Limb (tissue), 2 donors: ENCODE measurements around the gene LHCGR.
"Not testable (repeated sequence)": the region's sequence is repeated elsewhere in the genome, so short reads cannot be mapped to it uniquely, and the experiment has no call there.

Source experiments
- DNase-seq, 2 donors: peaks; one replicate each; pipeline ENCODE4 v3.0.0-alpha.2; 2016; ENCODE audit errors: extremely low spot score in 2 of 2

LHCGR gene

DNA sequence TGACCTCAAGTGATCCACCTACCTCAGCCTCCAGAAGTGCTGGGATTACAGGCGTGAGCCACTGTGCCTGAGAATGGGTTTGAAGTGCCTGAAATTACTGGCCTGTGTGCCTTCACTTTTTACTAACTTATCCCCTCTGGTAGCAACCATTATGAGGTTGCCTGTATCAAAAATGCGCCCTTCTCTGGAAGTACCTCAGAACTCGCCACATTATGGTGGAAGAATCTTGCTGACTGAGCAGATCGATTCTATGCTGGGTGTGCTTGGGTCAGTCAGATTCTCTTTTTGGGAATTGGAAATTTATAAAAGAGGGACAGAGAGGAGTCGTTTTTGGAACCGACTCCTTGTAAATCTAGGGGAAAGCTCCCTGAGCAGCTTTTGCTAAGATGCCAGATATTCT, 8.2 kb downstream of the LHCGR start:
- no peak for DNase-seq

- not testable (repeated sequence) for DNase-seq
These were observed 16.3 kb downstream of the LHCGR start for GRCh38 chr2:48739236-48739635.

- no peak for DNase-seq
These were observed 16.7 kb downstream of the LHCGR start for GRCh38 chr2:48738806-48739205.

GRCh38 chr2:48736251-48736650, 19.3 kb downstream of the LHCGR start:
- no peak for DNase-seq

DNA sequence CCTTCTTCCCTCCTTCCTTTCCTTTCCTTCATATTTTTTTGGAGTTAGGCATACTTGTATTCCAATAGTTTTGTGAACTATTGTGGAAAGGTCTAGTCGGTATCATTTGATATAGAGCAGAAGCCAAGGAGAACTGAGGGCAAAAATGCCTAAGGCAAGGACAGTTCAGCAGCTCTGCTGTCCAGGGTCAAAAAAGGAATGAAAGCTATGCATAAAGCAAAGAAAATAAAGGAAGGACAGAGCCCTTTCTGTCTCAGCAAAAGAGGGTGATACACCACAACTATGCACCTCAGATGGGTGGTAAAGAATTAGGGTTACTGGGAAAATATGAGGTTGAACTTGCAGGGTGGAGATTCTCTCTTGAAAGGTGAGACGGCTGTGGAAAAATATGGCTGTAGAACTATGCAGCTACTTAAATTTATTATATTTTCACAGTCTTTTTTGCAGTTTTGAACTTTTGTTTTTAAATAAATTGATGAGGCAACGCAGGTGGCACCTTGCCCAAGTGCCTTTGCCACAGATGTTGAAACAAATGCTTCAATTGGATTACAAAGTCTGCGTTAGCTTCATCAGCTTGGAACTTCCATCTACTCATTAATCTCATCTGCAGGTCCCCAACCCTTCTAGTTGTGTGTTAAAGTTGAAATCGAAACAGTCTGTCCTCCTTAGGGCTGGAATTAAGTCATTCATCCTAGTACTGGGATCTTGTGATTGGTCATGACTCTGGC, 20.8 kb downstream of the LHCGR start:
- no peak for DNase-seq

DNA sequence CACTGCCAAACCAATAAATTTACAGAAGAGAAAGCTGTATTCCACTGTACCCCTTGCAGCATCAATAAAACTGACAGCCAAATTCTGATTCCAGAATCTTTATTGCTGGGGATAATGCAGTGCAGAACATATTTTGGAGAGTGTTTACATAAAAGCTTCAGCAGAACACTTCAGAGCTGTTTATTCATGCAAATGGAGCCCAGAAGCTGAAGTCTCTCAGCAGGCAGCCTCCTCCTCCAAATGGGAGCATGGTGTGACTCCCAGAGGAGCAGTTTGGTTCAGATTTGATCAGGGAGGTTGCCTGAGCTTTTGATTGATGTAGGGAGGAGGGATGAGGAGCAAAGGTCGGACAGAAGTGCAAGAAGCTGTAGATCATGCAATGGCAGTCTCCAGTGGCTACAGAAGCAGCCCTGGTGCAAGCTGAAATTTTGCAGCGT, 22.4 kb downstream of the LHCGR start:
- no peak for DNase-seq

DNA sequence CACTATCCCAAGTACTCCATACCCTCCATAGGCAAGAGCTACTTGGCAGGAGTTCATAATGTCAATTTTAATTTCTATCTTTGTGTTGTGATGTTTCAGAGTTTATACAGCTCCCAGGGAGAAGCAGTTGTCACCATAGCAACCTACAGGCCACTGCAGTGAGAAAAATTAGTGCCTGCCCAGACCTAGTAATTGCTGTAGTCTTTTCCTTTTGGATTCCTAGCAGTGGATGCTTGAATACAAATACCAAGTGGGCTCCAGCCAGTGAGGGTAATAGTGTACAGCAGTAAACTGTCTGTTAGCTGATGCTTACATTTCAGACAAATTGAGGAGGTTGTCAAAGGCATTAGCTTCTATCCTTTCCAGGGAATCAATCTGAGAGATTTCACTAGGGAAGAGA, 26.7 kb downstream of the LHCGR start:
- DNase-seq, result no peak

DNA sequence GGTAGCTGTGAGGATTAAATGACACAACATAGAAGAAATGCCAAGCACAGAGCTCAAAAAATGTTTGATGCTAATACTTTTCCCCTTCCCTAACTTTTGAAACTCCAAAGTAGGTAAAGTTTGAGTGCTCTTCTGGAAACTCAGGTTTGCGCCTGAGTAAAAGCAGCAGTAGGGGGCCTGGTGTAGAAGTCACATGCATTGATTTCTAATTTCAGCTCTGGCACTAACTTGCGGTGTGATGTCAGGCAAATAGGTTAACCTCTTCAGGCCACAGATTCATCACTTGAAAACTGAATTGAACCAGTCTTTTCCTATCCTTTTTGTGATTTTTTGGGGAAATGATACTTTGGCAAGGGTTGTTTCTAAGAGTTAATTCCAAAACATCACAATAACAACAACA, 27.2 kb downstream of the LHCGR start:
- DNase-seq, result no peak

GRCh38 chr2:48727560-48727959, 28.0 kb downstream of the LHCGR start:
- no peak for DNase-seq

GRCh38 chr2:48725696-48726494, 29.6 kb downstream of the LHCGR start:
- DNase-seq, result no peak

DNA sequence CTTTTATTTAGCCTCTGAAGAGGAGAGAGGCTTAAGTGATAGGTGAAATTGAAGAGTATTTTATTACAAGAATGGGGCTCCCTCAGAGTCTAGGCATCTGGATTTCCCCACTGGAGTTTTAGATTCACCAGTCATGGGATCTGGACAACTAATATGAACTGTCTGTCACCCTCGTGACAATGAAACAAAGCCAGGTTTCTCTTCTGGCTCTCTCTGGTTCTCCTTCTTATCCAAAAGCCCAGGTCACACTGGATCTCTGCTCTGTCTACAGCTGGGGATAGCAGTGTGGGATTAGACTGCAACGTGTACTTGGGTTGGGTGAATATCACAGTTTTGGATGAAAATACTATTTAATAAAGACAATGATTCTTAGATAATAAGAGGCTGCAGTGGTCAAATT, 31.2 kb downstream of the LHCGR start:
- no peak for DNase-seq

DNA sequence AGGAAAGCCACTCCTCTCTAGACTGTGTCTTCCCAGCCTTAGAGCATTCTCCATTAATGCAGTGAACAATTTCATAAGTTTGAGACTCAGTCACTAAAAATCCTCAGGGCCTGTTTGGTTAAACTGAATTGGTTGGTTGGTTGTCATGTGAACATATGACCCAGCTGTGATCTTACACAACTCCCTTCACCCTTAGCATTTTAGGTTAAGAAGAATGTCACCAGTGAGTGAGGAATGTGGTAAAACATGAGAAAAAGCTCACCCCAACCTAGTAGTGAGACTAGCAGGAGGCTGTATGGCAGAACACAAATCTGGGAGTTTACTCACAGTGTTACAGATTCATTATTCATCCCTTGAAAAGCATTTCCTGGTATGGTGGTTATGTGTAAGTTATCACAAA, 32.4 kb downstream of the LHCGR start:
- DNase-seq, result no peak

DNA sequence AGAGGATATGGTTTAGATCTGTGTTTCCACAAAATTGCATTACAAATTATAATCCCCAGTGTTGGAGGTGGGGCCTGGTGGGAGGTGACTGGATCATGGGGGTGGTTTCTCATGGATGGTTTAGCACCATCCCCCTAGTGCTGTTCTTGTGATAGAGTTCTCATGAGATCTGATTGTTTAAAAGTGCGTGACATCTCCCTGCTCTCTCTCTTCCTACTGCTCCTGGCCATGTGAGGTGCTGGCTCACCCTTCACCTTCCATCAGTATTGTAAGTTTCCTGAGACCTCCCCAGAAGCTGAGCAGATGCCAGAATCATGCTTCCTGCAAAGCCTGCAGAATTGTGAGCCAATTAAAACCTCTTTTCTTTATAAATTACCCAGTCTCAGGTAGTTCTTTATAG, 33.1 kb downstream of the LHCGR start:
- DNase-seq, result no peak

GRCh38 chr2:48721158-48721557, 34.4 kb downstream of the LHCGR start:
- no peak for DNase-seq

DNA sequence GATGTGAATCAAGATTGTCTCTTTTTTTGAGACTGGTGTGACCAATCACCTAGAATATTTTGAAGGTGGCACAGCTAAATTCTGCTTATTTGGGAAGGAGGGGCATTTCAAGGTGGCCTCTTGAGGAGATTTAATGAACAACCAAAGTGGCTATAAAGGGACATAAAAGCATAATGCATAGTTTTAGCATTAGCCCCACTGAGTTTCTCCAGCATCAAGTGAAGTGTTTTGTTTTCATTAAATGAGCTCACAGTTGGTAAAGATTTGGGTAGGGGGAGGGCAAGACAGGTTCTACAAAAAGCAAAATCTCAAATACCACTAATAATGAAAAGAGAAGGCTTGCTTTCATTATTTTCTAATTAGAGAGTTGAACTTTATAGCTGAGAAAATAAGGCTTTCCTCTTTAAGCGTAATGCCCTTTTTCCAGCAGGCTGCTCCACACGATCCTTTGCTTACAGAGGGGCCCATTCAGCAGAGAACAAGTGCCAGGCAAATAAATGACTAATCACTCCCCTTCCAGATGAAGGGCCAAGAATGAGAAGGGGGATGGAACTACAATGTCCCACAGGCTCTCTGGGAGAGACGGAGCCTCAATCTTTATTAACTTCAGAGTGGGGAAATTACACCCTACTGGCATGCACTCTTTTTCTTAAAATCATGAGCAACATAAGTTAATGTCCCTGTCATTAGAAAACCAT, 35.9 kb downstream of the LHCGR start:
- no peak for DNase-seq

- no peak for DNase-seq
These were observed 37.7 kb downstream of the LHCGR start for GRCh38 chr2:48717846-48718245.

- peak; percentile 63 for DNase-seq
These were observed 39.6 kb downstream of the LHCGR start for GRCh38 chr2:48715956-48716355.

DNA sequence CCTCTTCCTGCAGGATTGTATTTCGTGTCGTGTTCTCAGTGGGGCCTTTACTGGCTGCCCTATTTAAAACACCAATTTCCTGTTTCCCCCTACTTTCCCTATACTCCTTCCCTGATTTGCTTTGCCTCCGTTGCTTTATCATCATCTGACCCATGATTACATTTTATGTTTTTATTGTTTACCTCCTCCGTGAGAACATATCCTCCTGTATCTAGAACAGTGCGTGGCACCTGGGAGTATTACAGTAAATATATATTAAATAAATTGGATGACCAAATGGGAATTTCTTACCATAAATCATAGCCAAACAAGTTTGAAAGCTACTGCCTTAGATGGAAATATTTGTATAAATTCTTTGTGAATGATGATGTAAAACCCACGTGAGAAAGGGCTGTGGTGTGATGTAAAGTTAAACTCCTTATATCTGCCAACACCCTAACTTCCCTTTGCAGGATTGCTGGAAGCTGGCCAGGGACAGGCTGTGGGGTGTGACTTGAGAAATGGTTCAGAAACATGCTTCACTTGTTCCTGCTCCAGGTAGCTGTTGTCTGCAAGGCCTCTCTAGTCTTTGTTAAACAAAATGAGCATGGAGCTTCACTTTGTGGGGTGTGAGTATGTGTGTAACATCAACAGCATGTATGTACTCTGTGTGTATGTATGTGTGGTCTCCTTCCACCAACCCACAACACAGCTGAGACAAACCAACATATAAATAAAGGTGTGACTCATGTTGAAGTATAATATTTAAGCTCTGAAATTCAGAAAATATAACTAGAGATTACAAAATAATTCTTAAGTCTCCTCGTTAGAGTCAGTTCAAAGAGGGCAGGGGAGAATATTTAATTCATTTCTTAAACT, 40.3 kb downstream of the LHCGR start:
- DNase-seq, result peak; percentile 38 to 67

DNA sequence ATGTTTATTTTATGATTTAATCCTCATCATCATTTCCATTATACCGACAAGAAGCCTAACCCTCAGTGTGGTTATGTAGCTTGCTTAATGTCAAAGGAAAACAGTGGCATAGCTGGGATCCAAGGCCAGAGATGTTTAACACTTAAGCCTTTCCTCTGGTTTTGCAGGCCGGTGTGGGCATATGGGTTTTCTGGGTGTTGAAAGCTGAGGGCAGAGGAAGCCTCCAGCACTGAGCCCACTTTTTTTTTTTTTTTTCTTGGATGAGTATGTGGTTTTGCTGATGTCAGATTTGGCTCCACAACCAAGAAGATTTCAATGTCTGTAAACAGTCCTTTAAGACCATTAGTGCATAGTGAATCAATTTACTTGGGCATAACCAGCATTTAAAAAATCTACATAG, 41.3 kb downstream of the LHCGR start:
- DNase-seq, result peak in 1 of 2 donors; percentile 8

- peak in 1 of 2 donors; percentile 3 for DNase-seq
These were observed 41.9 kb downstream of the LHCGR start for GRCh38 chr2:48713647-48714046.

GRCh38 chr2:48712151-48712550, 43.4 kb downstream of the LHCGR start:
- DNase-seq, result no peak
